Breast epithelium (tissue), 3 donors: ENCODE data around the gene ADAMTS2.

Source experiments
- POLR2A ChIP-seq: fragments of 450-650 bp; IDR thresholded peaks from one replicate; pipeline ENCODE4 v1.6.1; 2016; ENCODE audit warnings: antibody characterized with exemption, mild to moderate bottlenecking, moderate library complexity
- POLR2AphosphoS5 ChIP-seq, 3 donors: sonication (generic); formaldehyde crosslinking; IDR thresholded peaks; one replicate each; pipeline ENCODE4 v1.6.1; 2017; ENCODE audit warnings: antibody characterized with exemption in 3 of 3
- TF ChIP-seq, protein P1 (sequence below), 3 donors: fragments of 450-650 bp; IDR thresholded peaks; one replicate each; pipeline ENCODE4 v1.5.1; 2016 to 2017; ENCODE audit warnings: antibody characterized with exemption in 3 of 3, mild to moderate bottlenecking in 3 of 3, moderate library complexity in 3 of 3

DNA sequence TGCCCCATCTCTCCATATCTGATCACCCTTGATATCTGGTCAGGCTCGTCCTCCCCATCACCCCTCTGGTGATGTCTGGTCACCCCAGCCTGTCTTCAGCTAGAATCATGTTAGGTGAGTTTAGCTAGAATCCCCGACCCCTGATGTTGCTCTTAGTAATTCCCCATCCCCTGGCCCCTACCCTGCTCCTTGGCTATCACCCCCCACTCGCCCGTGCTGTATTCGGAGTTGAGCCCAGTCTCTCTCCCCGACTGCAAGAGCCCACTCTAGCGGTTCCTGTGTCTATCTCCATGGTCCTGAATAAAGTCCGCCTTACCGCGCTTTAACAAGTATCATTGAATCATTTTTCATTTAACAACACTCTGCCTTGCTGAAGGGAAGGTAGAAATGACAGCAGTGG lies 33.7 kb downstream of the ADAMTS2 start:
- TF ChIP-seq, protein P1, sequence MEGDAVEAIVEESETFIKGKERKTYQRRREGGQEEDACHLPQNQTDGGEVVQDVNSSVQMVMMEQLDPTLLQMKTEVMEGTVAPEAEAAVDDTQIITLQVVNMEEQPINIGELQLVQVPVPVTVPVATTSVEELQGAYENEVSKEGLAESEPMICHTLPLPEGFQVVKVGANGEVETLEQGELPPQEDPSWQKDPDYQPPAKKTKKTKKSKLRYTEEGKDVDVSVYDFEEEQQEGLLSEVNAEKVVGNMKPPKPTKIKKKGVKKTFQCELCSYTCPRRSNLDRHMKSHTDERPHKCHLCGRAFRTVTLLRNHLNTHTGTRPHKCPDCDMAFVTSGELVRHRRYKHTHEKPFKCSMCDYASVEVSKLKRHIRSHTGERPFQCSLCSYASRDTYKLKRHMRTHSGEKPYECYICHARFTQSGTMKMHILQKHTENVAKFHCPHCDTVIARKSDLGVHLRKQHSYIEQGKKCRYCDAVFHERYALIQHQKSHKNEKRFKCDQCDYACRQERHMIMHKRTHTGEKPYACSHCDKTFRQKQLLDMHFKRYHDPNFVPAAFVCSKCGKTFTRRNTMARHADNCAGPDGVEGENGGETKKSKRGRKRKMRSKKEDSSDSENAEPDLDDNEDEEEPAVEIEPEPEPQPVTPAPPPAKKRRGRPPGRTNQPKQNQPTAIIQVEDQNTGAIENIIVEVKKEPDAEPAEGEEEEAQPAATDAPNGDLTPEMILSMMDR (IDR thresholded peaks at IDR 0.05), result no peak
- TF ChIP-seq POLR2A (no peak), POLR2AphosphoS5 (IDR thresholded peaks at IDR 0.05) (no peak)
